CD4-positive, alpha-beta T cell (primary cell): ENCODE data around the gene SSPN. TPM values are rescaled to one million over a fixed set of nuclear protein-coding genes. Genes with fewer than 3 reads are reported as not detected.

Experiments
- ATAC-seq: fragments of 200-7000 bp; cut with Tn5 transposase; one replicate; pipeline ENCODE4 v1.10.0; 2022; ENCODE audit warnings: mild to moderate bottlenecking; ENCODE audit not compliant: poor library complexity
- CTCF ChIA-PET: fragments of 350-600 bp; sonication (Branson Sonifier 250); formaldehyde crosslinking; loops from one replicate; lab custom pipeline; 2021; ENCODE audit warnings: antibody characterized with exemption, inconsistent platforms; lab: Charles Lee
- POLR2A ChIA-PET: fragments of 350-600 bp; sonication (Branson Sonifier 250); formaldehyde crosslinking; loops from one replicate; lab custom pipeline; 2021; ENCODE audit warnings: antibody characterized with exemption, inconsistent platforms; lab: Charles Lee
- DNase-seq, 14 experiments: peaks; one replicate each; pipeline ENCODE4 v3.0.0-alpha.2; 2013 to 2020; ENCODE audit warnings: mixed read lengths in 2 of 14
- H3K27ac ChIP-seq, 2 donors: one replicate each; pipeline versions ENCODE4 v1.5.1 to v1.7.0; 2013; ENCODE audit warnings: low read length in 2 of 2, low read depth in 1 of 2, mild to moderate bottlenecking in 1 of 2
- H3K27me3 ChIP-seq, 2 experiments: 1 replicate in 1 of 2; 2 replicates in 1 of 2; pipeline versions ENCODE4 v1.6.1 to v1.7.0; 2013; ENCODE audit warnings: low read length in 2 of 2, control low read depth in 1 of 2, mild to moderate bottlenecking in 1 of 2, moderate library complexity in 1 of 2; ENCODE audit not compliant: insufficient read depth in 2 of 2, control insufficient read depth in 1 of 2
- H3K36me3 ChIP-seq: one replicate; pipeline ENCODE4 v1.6.1; 2013; ENCODE audit warnings: low read length, control low read depth; ENCODE audit not compliant: insufficient read depth
- H3K4me1 ChIP-seq: one replicate; pipeline ENCODE4 v1.6.1; 2013; ENCODE audit warnings: low read length, control low read depth; ENCODE audit not compliant: insufficient read depth
- H3K4me3 ChIP-seq: one replicate; pipeline ENCODE4 v1.5.1; 2013; ENCODE audit warnings: mild to moderate bottlenecking, low read length, moderate library complexity
- H3K9me3 ChIP-seq, 2 experiments: 1 replicate in 1 of 2; 2 replicates in 1 of 2; pipeline versions ENCODE4 v1.6.1 to v1.7.0; 2013; ENCODE audit warnings: low read length in 2 of 2, mild to moderate bottlenecking in 2 of 2, control low read depth in 1 of 2, moderate library complexity in 1 of 2; ENCODE audit not compliant: control insufficient read depth in 1 of 2, insufficient read depth in 1 of 2
- H3K27ac Mint-ChIP-seq: one replicate; pipeline ENCODE4 v1.8.0; 2020; ENCODE audit warnings: mixed read lengths
- H3K27me3 Mint-ChIP-seq: one replicate; pipeline ENCODE4 v1.8.0; 2021; ENCODE audit warnings: mixed read lengths
- H3K36me3 Mint-ChIP-seq: one replicate; pipeline ENCODE4 v1.8.0; 2021; ENCODE audit warnings: low read depth, mixed read lengths
- H3K4me1 Mint-ChIP-seq: one replicate; pipeline ENCODE4 v1.8.0; 2021; ENCODE audit warnings: low read depth, mixed read lengths
- H3K4me3 Mint-ChIP-seq: one replicate; pipeline ENCODE4 v1.8.0; 2020; ENCODE audit warnings: mild to moderate bottlenecking, mixed read lengths
- H3K9me3 Mint-ChIP-seq: one replicate; pipeline ENCODE4 v1.8.0; 2020; ENCODE audit warnings: mixed read lengths
- CTCF ChIP-seq: fragments of 200-600 bp; IDR thresholded peaks from one replicate; pipeline ENCODE4 v1.8.0; 2022; ENCODE audit warnings: antibody characterized with exemption, mild to moderate bottlenecking
- intact Hi-C, 2 experiments: fragments of 100-400 bp; cut with DNase I in 1 of 2; cut with micrococcal nuclease in 1 of 2; formaldehyde crosslinking; loops; one replicate each; pipeline versions ENCODE4 v1.15.1 to v1.9.0; 2023 to 2025; cut with DNase I, micrococcal nuclease
- total RNA-seq, 174 experiments: library from RNA in 2 of 174; stranded (reverse) in 2 of 174; gene quantifications; one replicate each; pipeline ENCODE4 v1.2.3 and lab custom pipeline; 2021 to 2026

The SSPN gene
- total RNA-seq, 2 experiments from 2014 or later: not detected

GRCh38 chr12:26274441-26275312 lies 79.3 kb downstream of the SSPN start:
- ATAC-seq (peak; percentile 26), DNase-seq (peak in 4 of 14 experiments; percentile 5 to 77 (median 50))
- Histone ChIP-seq H3K27me3 (no peaks in the 10 kb centered on the region), H3K27ac (no peak overlapping the region), H3K4me3 (no peak overlapping the region), H3K4me1 (peaks cover 4% of the 10 kb centered on the region), H3K36me3 (no peaks in the 10 kb centered on the region), H3K9me3 (no peaks in the 10 kb centered on the region)
- Mint-ChIP-seq H3K4me1 (no peaks in the 10 kb centered on the region), H3K36me3 (no peaks in the 10 kb centered on the region), H3K9me3 (no peaks in the 10 kb centered on the region), H3K27ac (no peak overlapping the region), H3K27me3 (no peaks in the 10 kb centered on the region), H3K4me3 (no peak overlapping the region)
- POLR2A ChIA-PET: no interaction called here
- no peak for TF ChIP-seq CTCF
- intact Hi-C loops: no loop called here
- CTCF ChIA-PET: no interaction called here

GRCh38 chr12:26275313-26276131 lies 80.1 kb downstream of the SSPN start:
- Histone ChIP-seq H3K4me1 (peaks cover 4% of the 10 kb centered on the region), H3K4me3 (no peak overlapping the region), H3K36me3 (no peaks in the 10 kb centered on the region), H3K9me3 (no peaks in the 10 kb centered on the region), H3K27me3 (no peaks in the 10 kb centered on the region), H3K27ac (no peak overlapping the region)
- TF ChIP-seq CTCF: no peak
- no peak overlapping the region for H3K4me3 Mint-ChIP-seq
- ChIA-PET POLR2A (no interaction called here), CTCF (no interaction called here)
- intact Hi-C loops: no loop called here
- no peak for DNase-seq
- H3K27ac Mint-ChIP-seq: no peak overlapping the region
- H3K9me3 Mint-ChIP-seq: no peaks in the 10 kb centered on the region
- H3K4me1 Mint-ChIP-seq: no peaks in the 10 kb centered on the region
- no peaks in the 10 kb centered on the region for H3K27me3 Mint-ChIP-seq
- no peak for ATAC-seq
- H3K36me3 Mint-ChIP-seq: no peaks in the 10 kb centered on the region

DNA sequence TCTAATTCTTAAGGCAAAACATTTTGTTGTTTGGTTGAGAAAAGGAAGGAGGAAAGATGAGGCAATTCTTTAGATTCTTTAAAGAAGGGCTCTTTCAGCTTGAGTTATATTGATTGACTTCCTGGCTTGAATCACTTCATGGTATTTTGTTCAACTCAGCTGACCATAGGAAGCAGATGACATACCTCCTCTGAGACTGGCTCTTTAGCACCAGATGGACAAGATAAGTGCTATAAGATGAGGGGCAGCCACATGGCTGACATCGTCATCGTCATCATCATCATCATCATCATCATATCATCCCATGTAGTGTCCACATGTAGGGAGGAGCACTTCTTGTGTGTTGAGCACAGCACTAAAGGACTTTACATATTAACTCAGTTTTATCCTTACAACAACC lies 81.3 kb downstream of the SSPN start:
- Mint-ChIP-seq H3K27me3 (no peaks in the 10 kb centered on the region), H3K36me3 (no peaks in the 10 kb centered on the region), H3K27ac (no peak overlapping the region), H3K4me3 (no peak overlapping the region), H3K9me3 (no peaks in the 10 kb centered on the region), H3K4me1 (no peaks in the 10 kb centered on the region)
- intact Hi-C loops: no loop called here
- no peak overlapping the region for H3K27ac ChIP-seq
- DNase-seq (peak in 1 of 14 experiments; percentile 18), ATAC-seq (no peak)
- H3K4me3 ChIP-seq: no peak overlapping the region
- H3K27me3 ChIP-seq: no peaks in the 10 kb centered on the region
- TF ChIP-seq CTCF: no peak
- H3K4me1 ChIP-seq: peaks cover 4% of the 10 kb centered on the region
- POLR2A ChIA-PET: no interaction called here
- CTCF ChIA-PET: no interaction called here
- no peaks in the 10 kb centered on the region for H3K36me3 ChIP-seq
- H3K9me3 ChIP-seq: no peaks in the 10 kb centered on the region
